Ishikawa (cell line): Measurements from ENCODE around the gene EP400.
A peak's percentile ranks its signal among the peaks of the same experiment; 100 is the strongest.

Experiments used
- CEBPB ChIP-seq: IDR thresholded peaks from 2 replicates; pipeline ENCODE4 v1.6.1; 2012
- CREB1 ChIP-seq: IDR thresholded peaks from 2 replicates; pipeline ENCODE4 v1.6.1; 2012; ENCODE audit warnings: low read depth
- EGR1 ChIP-seq: IDR thresholded peaks from 2 replicates; pipeline ENCODE4 v1.6.1; 2012
- EP300 ChIP-seq: IDR thresholded peaks from 2 replicates; pipeline ENCODE4 v1.6.1; 2012; ENCODE audit warnings: borderline replicate concordance
- FOXM1 ChIP-seq: IDR thresholded peaks from 2 replicates; pipeline ENCODE4 v1.6.1; 2012; ENCODE audit warnings: low read depth, borderline replicate concordance
- NFIC ChIP-seq: IDR thresholded peaks from 2 replicates; pipeline ENCODE4 v1.6.1; 2012
- RAD21 ChIP-seq: IDR thresholded peaks from 2 replicates; pipeline ENCODE4 v1.6.1; 2012; ENCODE audit warnings: low read depth
- TAF1 ChIP-seq: IDR thresholded peaks from 2 replicates; pipeline ENCODE4 v1.6.1; 2012; ENCODE audit warnings: low read depth, mild to moderate bottlenecking
- TCF12 ChIP-seq: IDR thresholded peaks from 2 replicates; pipeline ENCODE4 v1.6.1; 2012; ENCODE audit warnings: low read depth
- TEAD4 ChIP-seq: IDR thresholded peaks from 2 replicates; pipeline ENCODE4 v1.6.1; 2012
- YY1 ChIP-seq: IDR thresholded peaks from 2 replicates; pipeline ENCODE4 v1.6.1; 2012; ENCODE audit warnings: low read depth
- ZBTB7A ChIP-seq: IDR thresholded peaks from 2 replicates; pipeline ENCODE4 v1.6.1; 2012; ENCODE audit warnings: low read depth
- TF ChIP-seq, protein P1 (sequence below): IDR thresholded peaks from 2 replicates; pipeline ENCODE4 v1.6.1; 2012
- TF ChIP-seq, protein P2 (sequence below): IDR thresholded peaks from 2 replicates; pipeline ENCODE4 v1.6.1; 2012; ENCODE audit warnings: low read depth, mild to moderate bottlenecking
- TF ChIP-seq, protein P3 (sequence below): IDR thresholded peaks from 2 replicates; pipeline ENCODE4 v1.6.1; 2012

Gene EP400

DNA sequence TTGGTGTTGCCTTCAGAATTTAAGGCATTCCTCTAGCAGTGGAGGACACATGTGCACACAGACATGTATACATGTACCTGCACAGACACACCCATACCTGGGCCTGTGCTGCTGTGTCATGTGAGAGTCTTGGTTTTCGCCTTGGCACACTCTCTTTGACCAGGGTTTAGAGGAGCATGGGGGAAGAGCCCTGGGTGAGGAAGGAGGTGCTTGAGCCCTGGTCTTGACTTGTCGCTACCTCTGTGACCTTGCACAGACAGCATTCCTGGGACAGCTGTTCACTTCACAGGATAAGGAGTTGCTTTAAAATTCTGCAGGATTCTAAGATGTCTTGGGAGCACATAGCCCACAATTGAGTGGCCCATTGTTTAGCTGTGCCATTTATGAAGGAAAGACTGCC is 99.7 kb downstream of the EP400 start:
- TF ChIP-seq, protein P1, sequence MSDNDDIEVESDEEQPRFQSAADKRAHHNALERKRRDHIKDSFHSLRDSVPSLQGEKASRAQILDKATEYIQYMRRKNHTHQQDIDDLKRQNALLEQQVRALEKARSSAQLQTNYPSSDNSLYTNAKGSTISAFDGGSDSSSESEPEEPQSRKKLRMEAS: no peak
- TF ChIP-seq FOXM1: no peak
- no peak for TF ChIP-seq YY1
- TF ChIP-seq, protein P2, sequence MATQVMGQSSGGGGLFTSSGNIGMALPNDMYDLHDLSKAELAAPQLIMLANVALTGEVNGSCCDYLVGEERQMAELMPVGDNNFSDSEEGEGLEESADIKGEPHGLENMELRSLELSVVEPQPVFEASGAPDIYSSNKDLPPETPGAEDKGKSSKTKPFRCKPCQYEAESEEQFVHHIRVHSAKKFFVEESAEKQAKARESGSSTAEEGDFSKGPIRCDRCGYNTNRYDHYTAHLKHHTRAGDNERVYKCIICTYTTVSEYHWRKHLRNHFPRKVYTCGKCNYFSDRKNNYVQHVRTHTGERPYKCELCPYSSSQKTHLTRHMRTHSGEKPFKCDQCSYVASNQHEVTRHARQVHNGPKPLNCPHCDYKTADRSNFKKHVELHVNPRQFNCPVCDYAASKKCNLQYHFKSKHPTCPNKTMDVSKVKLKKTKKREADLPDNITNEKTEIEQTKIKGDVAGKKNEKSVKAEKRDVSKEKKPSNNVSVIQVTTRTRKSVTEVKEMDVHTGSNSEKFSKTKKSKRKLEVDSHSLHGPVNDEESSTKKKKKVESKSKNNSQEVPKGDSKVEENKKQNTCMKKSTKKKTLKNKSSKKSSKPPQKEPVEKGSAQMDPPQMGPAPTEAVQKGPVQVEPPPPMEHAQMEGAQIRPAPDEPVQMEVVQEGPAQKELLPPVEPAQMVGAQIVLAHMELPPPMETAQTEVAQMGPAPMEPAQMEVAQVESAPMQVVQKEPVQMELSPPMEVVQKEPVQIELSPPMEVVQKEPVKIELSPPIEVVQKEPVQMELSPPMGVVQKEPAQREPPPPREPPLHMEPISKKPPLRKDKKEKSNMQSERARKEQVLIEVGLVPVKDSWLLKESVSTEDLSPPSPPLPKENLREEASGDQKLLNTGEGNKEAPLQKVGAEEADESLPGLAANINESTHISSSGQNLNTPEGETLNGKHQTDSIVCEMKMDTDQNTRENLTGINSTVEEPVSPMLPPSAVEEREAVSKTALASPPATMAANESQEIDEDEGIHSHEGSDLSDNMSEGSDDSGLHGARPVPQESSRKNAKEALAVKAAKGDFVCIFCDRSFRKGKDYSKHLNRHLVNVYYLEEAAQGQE: no peak
- TF ChIP-seq EGR1: no peak
- no peak for TF ChIP-seq ZBTB7A
- TF ChIP-seq TEAD4: no peak
- no peak for TF ChIP-seq EP300
- no peak for TF ChIP-seq CEBPB
- TF ChIP-seq TCF12: no peak
- TF ChIP-seq CREB1: no peak
- TF ChIP-seq TAF1: no peak
- no peak for TF ChIP-seq NFIC
- TF ChIP-seq, protein P3, sequence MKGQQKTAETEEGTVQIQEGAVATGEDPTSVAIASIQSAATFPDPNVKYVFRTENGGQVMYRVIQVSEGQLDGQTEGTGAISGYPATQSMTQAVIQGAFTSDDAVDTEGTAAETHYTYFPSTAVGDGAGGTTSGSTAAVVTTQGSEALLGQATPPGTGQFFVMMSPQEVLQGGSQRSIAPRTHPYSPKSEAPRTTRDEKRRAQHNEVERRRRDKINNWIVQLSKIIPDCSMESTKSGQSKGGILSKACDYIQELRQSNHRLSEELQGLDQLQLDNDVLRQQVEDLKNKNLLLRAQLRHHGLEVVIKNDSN: no peak

DNA sequence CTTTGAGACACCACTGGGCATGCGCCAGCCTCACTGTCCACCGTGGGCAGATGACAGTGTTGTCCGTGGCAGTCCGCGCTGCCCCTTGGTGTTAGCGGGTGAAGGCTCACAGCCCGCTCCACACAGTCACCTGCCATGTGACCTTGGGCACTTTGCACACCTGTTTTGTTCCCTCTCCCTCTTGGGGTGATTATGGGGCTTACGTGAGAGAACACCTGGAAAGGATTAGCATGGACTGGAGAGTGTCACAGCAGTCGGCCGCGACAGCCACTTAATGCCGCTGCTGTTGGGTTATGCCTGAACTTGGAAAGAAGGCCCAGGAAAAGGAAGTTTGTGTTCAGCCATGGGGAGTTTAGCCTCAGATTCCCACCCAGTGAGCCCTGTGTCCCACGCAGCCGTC is 100.1 kb downstream of the EP400 start:
- no peak for TF ChIP-seq TCF12
- TF ChIP-seq CEBPB: no peak
- TF ChIP-seq, protein P1: no peak
- TF ChIP-seq CREB1: no peak
- TF ChIP-seq TEAD4: no peak

DNA sequence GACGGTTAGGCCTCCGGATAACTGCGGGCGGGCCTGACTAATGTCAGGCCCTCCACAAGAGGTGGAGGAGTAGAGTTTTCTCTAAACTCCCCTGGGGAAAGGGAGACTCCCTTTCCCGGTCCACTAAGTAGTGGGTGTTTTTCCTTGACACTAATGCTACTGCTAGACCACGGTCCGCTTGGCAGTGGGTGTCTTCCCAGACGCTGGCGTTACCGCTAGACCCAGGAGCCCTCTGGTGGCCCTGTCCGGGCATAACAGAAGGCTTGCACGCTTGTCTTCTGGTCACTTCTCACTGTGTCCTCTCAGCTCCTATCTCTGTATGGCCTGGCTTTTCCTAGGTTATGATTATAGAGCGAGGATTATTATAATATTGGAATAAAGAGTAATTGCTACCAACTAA is 102.0 kb downstream of the EP400 start:
- peak; percentile 36; the same call in 1 of the 2 replicates for TF ChIP-seq RAD21

DNA sequence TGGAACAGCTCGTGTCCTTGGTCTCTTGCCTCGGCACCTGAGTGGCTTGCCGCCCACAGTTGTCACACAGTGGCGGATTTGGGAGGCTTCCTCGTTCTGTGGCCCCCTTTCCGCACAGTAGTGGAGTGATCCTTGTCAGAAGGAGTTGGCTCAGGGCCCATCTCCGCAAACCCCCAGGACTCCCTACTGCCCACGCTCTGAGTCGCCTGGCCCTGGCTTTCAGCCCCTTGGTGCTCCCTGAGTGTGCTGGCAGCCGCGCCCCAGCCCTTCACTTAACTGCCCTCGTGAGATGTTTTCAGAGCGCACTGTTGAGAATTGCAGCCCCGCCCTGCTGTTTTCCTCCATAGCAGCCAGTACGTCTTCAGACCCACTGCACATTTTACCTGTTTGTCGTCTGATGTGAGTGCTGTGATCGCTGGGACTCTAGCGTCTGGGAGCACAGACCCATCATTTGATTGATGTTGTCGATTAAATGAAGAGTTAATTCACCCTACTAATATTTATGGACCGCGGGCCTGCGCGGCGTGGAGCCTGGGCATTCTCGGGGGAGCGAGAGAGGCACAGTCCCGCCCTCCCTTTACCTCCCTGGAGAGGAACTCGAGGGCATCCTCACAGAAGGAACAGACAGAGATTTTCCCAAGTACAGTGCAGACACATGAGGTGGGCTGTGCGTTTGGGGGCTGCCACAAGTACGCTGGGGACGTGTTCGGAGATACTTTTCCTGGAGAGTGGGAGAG is 102.6 kb downstream of the EP400 start:
- no peak for TF ChIP-seq EGR1
- no peak for TF ChIP-seq RAD21
- no peak for TF ChIP-seq TEAD4
- no peak for TF ChIP-seq CREB1
- no peak for TF ChIP-seq TCF12
- TF ChIP-seq, protein P2: no peak
- TF ChIP-seq ZBTB7A: no peak
- no peak for TF ChIP-seq NFIC
- TF ChIP-seq, protein P1: no peak

DNA sequence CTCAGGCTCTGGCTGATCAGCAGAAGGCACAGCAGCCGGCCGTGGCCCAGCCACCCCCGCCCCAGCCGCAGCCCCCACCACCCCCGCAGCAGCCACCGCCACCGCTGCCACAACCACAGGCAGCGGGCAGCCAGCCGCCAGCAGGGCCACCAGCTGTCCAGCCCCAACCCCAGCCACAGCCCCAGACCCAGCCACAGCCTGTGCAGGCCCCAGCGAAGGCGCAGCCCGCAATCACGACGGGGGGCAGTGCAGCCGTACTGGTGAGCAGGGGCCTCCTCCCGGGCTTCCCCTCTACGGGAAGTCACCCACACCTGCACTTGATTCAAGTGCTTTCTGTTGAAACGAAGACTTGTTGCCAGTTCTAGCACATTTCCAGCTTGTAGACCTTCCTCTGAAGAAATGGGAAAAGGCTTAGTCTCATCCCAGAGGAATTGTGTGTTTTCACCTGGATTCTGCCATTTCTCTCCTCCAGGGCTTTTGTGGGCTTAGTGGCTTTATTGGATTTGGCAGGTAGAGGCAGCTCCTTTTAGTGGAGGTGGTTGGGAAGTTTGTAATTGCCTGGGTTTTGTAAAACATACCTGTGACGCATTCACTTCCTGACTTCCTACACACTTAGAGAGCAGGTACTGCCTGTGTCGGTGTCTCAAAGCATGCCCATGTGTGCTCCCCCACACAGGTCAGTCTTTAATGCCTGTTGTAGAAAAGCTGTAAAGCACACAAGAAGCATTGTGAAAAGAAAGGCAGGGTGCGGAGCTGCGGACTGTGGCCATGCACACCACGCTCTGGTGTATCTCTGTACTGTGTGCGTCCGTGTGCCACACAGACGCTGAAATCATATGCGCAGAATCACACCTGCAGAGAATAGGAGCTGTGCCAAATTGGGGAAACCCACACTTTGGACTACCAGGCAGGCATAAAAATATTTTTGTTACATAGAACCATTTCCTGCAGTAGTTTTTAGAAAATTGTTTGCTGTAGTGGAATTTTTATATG is 103.9 kb downstream of the EP400 start:
- TF ChIP-seq FOXM1 (no peak), EGR1 (no peak), EP300 (no peak), CREB1 (no peak), NFIC (no peak), TAF1 (no peak), TCF12 (no peak), YY1 (no peak), RAD21 (no peak), TEAD4 (no peak), CEBPB (no peak), ZBTB7A (no peak)
- TF ChIP-seq, protein P1: no peak
- TF ChIP-seq, protein P2: no peak
- TF ChIP-seq, protein P3: no peak
